Colon (tissue), 2 donors: ENCODE results near the gene NUP107.

Experiments
- FAIRE-seq: peaks from 2 replicates; lab custom pipeline; 2012; peaks lifted over from hg19 to GRCh38; lab: Jason Lieb, UNC
- donor health status: control.
- donor health status: control.

The NUP107 gene

GRCh38 chr12:68775121-68775630, 88.4 kb downstream of the NUP107 start:
- no peak for FAIRE-seq

GRCh38 chr12:68776976-68777610, 90.3 kb downstream of the NUP107 start:
- no peak for FAIRE-seq

- FAIRE-seq: no peak
Observed at GRCh38 chr12:68779280-68779679, 92.5 kb downstream of the NUP107 start.

GRCh38 chr12:68780731-68781130, 94.0 kb downstream of the NUP107 start:
- FAIRE-seq: no peak

GRCh38 chr12:68781728-68782127, 95.0 kb downstream of the NUP107 start:
- FAIRE-seq: no peak

GRCh38 chr12:68784015-68784414, 97.2 kb downstream of the NUP107 start:
- FAIRE-seq: no peak

GRCh38 chr12:68785358-68785757, 98.6 kb downstream of the NUP107 start:
- FAIRE-seq: no peak

GRCh38 chr12:68785823-68786222, 99.0 kb downstream of the NUP107 start:
- no peak for FAIRE-seq

GRCh38 chr12:68786929-68787328, 100.2 kb downstream of the NUP107 start:
- no peak for FAIRE-seq

- FAIRE-seq: no peak
Observed at GRCh38 chr12:68788554-68789143, 101.9 kb downstream of the NUP107 start.

GRCh38 chr12:68789144-68789878, 102.5 kb downstream of the NUP107 start:
- FAIRE-seq: no peak

- FAIRE-seq: no peak
Observed at GRCh38 chr12:68790081-68790951, 103.5 kb downstream of the NUP107 start.

GRCh38 chr12:68790952-68791234, 104.1 kb downstream of the NUP107 start:
- no peak for FAIRE-seq

GRCh38 chr12:68791897-68792481, 105.2 kb downstream of the NUP107 start:
- FAIRE-seq: no peak

GRCh38 chr12:68792952-68793351, 106.2 kb downstream of the NUP107 start:
- FAIRE-seq: no peak

GRCh38 chr12:68793436-68793835, 106.7 kb downstream of the NUP107 start:
- FAIRE-seq: no peak

GRCh38 chr12:68793975-68794652, 107.3 kb downstream of the NUP107 start:
- FAIRE-seq: no peak

- FAIRE-seq: no peak
Observed at GRCh38 chr12:68794653-68795251, 108.0 kb downstream of the NUP107 start.
